SH-SY5Y (cell line): Measurements from ENCODE around the gene RIN2.

Experiments
- GATA2 ChIP-seq: IDR thresholded peaks from 2 replicates; pipeline ENCODE4 v1.6.1; 2011; ENCODE audit warnings: mild to moderate bottlenecking, low read depth, low read length
- GATA3 ChIP-seq: IDR thresholded peaks from 2 replicates; pipeline ENCODE4 v1.6.1; 2011; ENCODE audit warnings: low read depth, mild to moderate bottlenecking, low read length, moderate library complexity

GRCh38 chr20:19749618-19750071, 8.4 kb upstream of the RIN2 start:
- no peak for TF ChIP-seq GATA3
- TF ChIP-seq GATA2, result no peak
